IPS-15b (cell line): ENCODE data around the gene KBTBD6.
"Not testable (repeated sequence)": the region's sequence is repeated elsewhere in the genome, so short reads cannot be mapped to it uniquely, and the experiment has no call there.

Experiments
- H3K27me3 ChIP-seq: one replicate; pipeline ENCODE4 v1.6.1; 2013; ENCODE audit warnings: low read length; ENCODE audit not compliant: control insufficient read depth, insufficient read depth
- H3K36me3 ChIP-seq: one replicate; pipeline ENCODE4 v1.6.1; 2013; ENCODE audit warnings: low read length; ENCODE audit not compliant: control insufficient read depth, insufficient read depth
- H3K4me1 ChIP-seq: one replicate; pipeline ENCODE4 v1.6.1; 2013; ENCODE audit warnings: mild to moderate bottlenecking, low read length; ENCODE audit not compliant: control insufficient read depth, insufficient read depth
- H3K4me3 ChIP-seq: one replicate; pipeline ENCODE4 v1.5.1; 2013; ENCODE audit warnings: low read depth, low read length
- H3K9ac ChIP-seq: one replicate; pipeline ENCODE4 v1.6.1; 2013; ENCODE audit warnings: low read depth, mild to moderate bottlenecking, low read length
- H3K9me3 ChIP-seq: one replicate; pipeline ENCODE4 v1.6.1; 2013; ENCODE audit warnings: mild to moderate bottlenecking, low read length; ENCODE audit not compliant: control insufficient read depth, insufficient read depth

KBTBD6 gene

DNA sequence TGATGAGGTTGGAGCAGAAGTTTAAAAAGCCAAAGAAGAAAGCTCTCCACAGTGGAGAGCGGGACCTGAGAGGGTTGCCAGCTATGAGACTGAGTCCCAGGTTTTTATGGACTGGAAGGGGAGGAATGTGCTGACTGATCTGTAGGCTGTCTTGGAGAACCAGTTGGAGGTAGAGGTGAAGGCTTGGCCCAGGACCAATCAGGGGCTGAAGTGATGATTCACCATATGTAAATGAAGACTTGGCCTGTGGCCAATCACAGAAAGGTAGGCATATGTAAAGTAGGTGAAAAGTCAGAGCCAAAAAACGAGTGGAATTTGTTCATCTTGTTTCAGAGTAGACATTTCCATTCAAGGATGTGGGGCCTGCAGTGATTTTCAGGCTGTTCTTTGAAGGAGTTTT, 17.5 kb upstream of the KBTBD6 start:
- Histone ChIP-seq H3K9ac (no peak overlapping the region), H3K4me1 (no peaks in the 10 kb centered on the region), H3K4me3 (no peak overlapping the region), H3K9me3 (peaks cover 33% of the 10 kb centered on the region), H3K27me3 (no peaks in the 10 kb centered on the region), H3K36me3 (no peaks in the 10 kb centered on the region)

- Histone ChIP-seq H3K9ac (no peak overlapping the region), H3K9me3 (peaks cover 33% of the 10 kb centered on the region), H3K36me3 (no peaks in the 10 kb centered on the region), H3K27me3 (no peaks in the 10 kb centered on the region), H3K4me1 (no peaks in the 10 kb centered on the region), H3K4me3 (no peak overlapping the region)
Observed at GRCh38 chr13:41148419-41149283, 16.0 kb upstream of the KBTBD6 start.

DNA sequence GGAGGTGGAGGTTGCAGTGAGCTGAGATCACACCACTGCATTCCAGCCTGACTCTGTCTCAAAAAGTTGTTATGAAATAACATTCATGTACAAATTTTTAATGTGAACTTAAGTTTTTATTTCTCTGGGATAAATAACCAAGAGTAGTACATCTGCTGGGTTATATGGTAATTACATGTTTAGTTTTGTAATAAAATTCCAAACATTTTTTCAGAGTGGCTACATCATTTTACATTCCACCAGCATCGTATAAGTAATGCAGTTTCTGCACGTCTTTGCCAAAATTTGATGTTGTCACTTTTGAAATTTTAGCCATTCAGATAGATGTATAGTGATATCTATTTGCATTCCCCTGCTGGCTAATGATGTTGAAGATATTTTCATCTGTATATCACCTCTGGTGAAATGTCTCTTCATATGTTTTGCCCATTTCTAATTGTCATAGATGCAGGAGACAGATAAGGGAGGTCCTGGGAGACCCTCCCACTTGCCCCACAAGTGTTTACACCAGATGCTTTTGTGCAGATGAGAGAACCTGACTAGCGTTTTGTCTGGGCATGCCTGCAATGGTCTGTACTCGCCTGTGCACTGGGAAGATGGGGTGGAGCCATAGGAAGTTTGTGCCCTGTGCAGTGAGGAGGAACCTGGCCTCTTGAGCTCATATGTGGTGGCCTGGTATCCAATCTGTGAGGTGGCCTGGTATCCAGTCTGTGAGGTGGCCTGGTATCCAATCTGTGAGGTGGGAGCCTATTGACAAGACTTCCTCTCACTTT, 12.7 kb upstream of the KBTBD6 start:
- H3K9me3 ChIP-seq: peaks cover 29% of the 10 kb centered on the region
- H3K27me3 ChIP-seq: no peaks in the 10 kb centered on the region
- no peaks in the 10 kb centered on the region for H3K36me3 ChIP-seq
- H3K4me3 ChIP-seq: no peak overlapping the region
- H3K9ac ChIP-seq: no peak overlapping the region
- H3K4me1 ChIP-seq: no peaks in the 10 kb centered on the region

GRCh38 chr13:41144576-41144975, 12.0 kb upstream of the KBTBD6 start:
- H3K9ac ChIP-seq: no peak overlapping the region
- no peak overlapping the region for H3K4me3 ChIP-seq
- no peaks in the 10 kb centered on the region for H3K36me3 ChIP-seq
- H3K9me3 ChIP-seq: peaks cover 22% of the 10 kb centered on the region
- no peaks in the 10 kb centered on the region for H3K27me3 ChIP-seq
- no peaks in the 10 kb centered on the region for H3K4me1 ChIP-seq

DNA sequence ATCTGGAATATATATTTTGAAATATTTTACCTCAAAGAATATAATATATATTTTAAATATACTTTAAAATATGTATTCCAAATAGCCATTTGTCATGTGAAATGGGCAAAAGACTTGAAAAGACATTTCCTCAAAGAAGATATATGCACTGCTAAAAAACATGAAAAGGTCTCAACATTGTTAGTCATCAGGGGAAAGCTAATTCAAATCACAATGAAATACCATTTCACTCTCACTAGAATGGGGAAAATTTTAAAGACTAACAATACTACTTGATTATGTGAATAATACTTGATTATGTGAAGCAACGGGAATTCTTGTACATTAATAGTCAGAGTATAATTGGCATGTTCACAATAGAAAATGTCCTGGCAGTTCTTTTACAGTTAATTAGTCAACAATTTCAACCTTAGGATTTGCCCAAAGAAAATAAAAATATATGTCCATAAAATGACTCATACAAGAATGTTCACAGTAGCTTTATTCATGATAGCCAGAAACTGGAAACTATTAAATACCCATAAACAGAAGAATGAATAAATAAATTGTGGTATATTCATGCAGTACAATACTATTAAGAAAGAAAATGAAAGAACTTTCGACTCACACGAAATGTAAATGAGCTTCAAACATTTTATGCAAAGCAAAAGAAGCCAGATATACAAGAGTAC, 6.8 kb upstream of the KBTBD6 start:
- no peaks in the 10 kb centered on the region for H3K9me3 ChIP-seq
- no peak overlapping the region for H3K4me3 ChIP-seq
- no peaks in the 10 kb centered on the region for H3K36me3 ChIP-seq
- peaks cover 3% of the 10 kb centered on the region for H3K4me1 ChIP-seq
- no peaks in the 10 kb centered on the region for H3K27me3 ChIP-seq
- H3K9ac ChIP-seq: no peak overlapping the region

DNA sequence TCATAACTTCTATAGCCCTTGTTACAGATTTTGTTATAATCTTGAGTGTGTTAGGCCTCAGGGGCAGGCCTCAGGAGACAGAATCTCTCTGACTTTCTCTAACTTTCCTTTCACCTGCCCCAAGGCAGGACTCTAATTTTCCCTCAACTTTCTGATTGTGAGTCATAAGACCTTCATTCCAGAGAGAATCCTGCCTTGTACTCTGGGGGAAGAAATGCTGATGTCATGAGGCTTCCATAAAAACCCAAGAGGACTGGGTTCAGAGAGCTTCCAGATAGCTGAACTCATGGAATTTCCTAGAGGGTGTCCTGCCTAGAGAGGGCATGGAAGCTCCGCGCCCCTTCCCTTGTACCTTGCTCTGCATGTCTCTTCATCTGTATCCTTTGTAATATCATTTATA, 5.3 kb upstream of the KBTBD6 start:
- H3K9ac ChIP-seq: no peak overlapping the region
- H3K4me1 ChIP-seq: peaks cover 5% of the 10 kb centered on the region

GRCh38 chr13:41137241-41137640, 4.6 kb upstream of the KBTBD6 start:
- Histone ChIP-seq H3K27me3 (no peaks in the 10 kb centered on the region), H3K9ac (no peak overlapping the region), H3K4me1 (peaks cover 5% of the 10 kb centered on the region), H3K9me3 (no peaks in the 10 kb centered on the region), H3K4me3 (no peak overlapping the region), H3K36me3 (no peaks in the 10 kb centered on the region)

More for the DNA sequence above, 5.3 kb upstream of the KBTBD6 start:
- Histone ChIP-seq H3K4me3 (no peak overlapping the region), H3K27me3 (no peaks in the 10 kb centered on the region), H3K9me3 (no peaks in the 10 kb centered on the region), H3K36me3 (no peaks in the 10 kb centered on the region)

DNA sequence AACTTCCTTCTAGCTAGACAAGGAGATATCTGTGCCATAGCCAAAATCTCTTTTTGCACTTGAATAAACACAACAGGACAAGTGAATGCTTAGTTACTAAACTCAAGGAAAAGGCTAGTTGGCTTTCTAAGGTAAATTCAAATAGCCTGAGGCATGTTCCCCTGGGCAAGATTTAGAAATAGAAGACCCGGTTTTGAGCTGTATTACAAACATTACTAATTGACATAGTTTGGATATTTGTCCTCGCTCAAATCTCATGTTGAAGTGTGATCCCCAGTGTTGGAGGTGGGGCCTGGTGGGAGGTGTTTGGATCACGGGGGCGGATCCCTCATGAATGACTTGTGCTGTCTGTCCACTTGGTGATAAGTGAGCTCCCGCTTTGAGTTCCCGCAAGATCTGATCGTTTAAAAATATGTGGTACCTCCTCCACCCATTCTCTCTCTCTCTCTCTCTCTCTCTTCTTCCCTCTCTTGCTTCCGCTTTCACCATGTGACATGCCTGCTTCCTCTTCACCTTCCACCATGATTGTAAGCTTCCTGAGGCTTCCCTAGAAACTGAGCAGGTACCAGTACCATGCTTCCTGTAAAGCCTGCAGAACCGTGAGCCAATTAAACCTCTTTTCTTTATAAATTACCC, 3.9 kb upstream of the KBTBD6 start:
- no peak overlapping the region for H3K9ac ChIP-seq
- no peaks in the 10 kb centered on the region for H3K27me3 ChIP-seq
- no peak overlapping the region for H3K4me3 ChIP-seq
- H3K36me3 ChIP-seq: no peaks in the 10 kb centered on the region
- H3K9me3 ChIP-seq: no peaks in the 10 kb centered on the region
- peaks cover 5% of the 10 kb centered on the region for H3K4me1 ChIP-seq

DNA sequence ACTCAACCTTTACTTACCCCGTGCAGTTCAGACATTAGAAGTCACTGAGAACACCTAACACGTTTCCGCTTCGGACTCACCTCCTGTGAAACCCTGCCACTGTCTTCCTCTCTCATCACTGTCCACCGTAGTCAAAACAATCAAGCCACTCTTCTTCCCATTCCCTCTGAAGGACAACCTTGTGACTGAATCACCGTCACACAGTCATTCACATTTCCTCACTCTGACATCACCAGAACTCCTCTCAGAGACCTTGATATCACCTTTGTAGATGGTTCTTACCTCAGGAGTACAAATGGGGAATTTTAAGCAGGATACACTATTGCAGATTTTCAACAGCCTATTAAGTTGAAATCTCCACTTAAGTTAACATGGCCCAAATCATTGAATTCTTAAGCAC, 1.3 kb upstream of the KBTBD6 start:
- no peak overlapping the region for H3K9ac ChIP-seq
- H3K27me3 ChIP-seq: no peaks in the 10 kb centered on the region
- peak overlapping the region; percentile 90 for H3K4me3 ChIP-seq
- H3K9me3 ChIP-seq: no peaks in the 10 kb centered on the region
- H3K4me1 ChIP-seq: peaks cover 10% of the 10 kb centered on the region
- no peaks in the 10 kb centered on the region for H3K36me3 ChIP-seq

DNA sequence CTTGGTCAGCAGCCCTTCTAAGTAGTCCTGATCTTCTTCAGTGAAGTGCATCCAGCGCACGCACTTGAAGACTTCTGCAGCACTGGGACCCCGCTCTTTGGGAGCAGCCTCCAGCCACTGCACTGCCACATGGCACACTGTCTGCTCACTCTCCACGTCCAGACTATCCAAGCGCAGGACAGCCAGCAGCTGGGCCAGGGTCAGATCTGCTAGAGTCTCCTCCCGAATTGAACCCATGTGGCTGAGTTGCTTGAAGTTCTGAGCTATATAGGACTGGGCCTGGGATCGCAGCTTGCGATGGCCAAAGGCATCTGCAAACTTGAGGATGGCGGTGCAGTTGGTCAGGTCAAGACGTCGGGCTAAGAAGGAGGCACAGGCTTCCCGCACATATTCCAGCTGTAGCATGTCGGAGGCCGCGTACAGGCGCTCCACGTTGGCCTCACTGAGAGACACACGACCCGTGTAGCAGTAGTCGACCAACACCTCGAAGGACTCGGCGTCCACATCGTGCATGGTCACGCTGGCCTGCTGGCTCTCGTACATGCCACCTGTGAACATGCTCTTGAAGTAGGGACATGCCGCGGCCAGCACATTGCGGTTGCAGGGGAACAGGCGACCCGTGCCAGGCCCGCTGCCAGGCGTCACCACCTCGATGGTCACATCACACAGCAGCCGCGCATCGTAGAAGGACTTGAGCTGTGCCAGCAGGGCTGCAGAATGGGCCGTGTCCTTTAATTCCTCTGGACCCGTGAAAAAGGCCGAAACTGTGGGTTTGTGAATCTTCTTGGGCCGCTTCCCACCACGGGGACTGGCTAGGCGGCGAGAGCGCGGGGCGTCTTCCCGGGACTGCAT, 716 bp downstream of the KBTBD6 start:
- Histone ChIP-seq H3K9ac (peak overlapping the region; percentile 67), H3K4me3 (peak overlapping the region; percentile 90), H3K4me1 (peaks cover 12% of the 10 kb centered on the region)
- not testable (repeated sequence) for H3K9me3 ChIP-seq, H3K27me3 ChIP-seq, H3K36me3 ChIP-seq

GRCh38 chr13:41131189-41131588, 1.4 kb downstream of the KBTBD6 start:
- H3K9ac ChIP-seq, H3K9me3 ChIP-seq: not testable (repeated sequence)
- peak overlapping the region; percentile 45 for H3K4me3 ChIP-seq

More at GRCh38 chr13:41131189-41131588, 1.4 kb downstream of the KBTBD6 start:
- H3K4me1 ChIP-seq: peaks cover 13% of the 10 kb centered on the region
- not testable (repeated sequence) for H3K36me3 ChIP-seq, H3K27me3 ChIP-seq
